ENCODE results near the gene KRTAP3-3.

KRTAP3-3 gene

GRCh38 chr17:40960144-40960543, 33.8 kb downstream of the KRTAP3-3 start:
- ATAC-seq (ENCODE audit: low read depth) (no peak), DNase-seq (ENCODE audit: low spot score in 2 of 2) (no peak)
- H3K4me3 Mint-ChIP-seq = no peak overlapping the region
- peaks cover 1% of the 10 kb centered on the region for H3K9me3 Mint-ChIP-seq
- no peak overlapping the region for H3K27ac Mint-ChIP-seq
- no peaks in the 10 kb centered on the region for H3K36me3 Mint-ChIP-seq
- H3K4me1 Mint-ChIP-seq = peaks cover 6% of the 10 kb centered on the region
- H3K27me3 Mint-ChIP-seq = peaks cover 8% of the 10 kb centered on the region

- H3K27ac Mint-ChIP-seq = no peak overlapping the region
- peaks cover 12% of the 10 kb centered on the region for H3K27me3 Mint-ChIP-seq
- H3K4me3 Mint-ChIP-seq = no peak overlapping the region
- H3K36me3 Mint-ChIP-seq = no peaks in the 10 kb centered on the region
- H3K9me3 Mint-ChIP-seq = peaks cover 1% of the 10 kb centered on the region
- ATAC-seq (ENCODE audit: low read depth) (no peak), DNase-seq (ENCODE audit: low spot score in 2 of 2) (no peak)
- H3K4me1 Mint-ChIP-seq = peaks cover 3% of the 10 kb centered on the region
Observed at GRCh38 chr17:40958086-40958953, 35.6 kb downstream of the KRTAP3-3 start.

- Mint-ChIP-seq H3K9me3 (no peaks in the 10 kb centered on the region), H3K36me3 (no peaks in the 10 kb centered on the region), H3K27me3 (peaks cover 12% of the 10 kb centered on the region), H3K4me3 (no peak overlapping the region), H3K4me1 (peaks cover 3% of the 10 kb centered on the region), H3K27ac (no peak overlapping the region)
- no peak for DNase-seq (ENCODE audit: low spot score in 2 of 2)
- no peak for ATAC-seq (ENCODE audit: low read depth)
Observed at GRCh38 chr17:40956401-40957254, 37.3 kb downstream of the KRTAP3-3 start.

GRCh38 chr17:40953881-40954280, 40.1 kb downstream of the KRTAP3-3 start:
- Mint-ChIP-seq H3K4me3 (no peak overlapping the region), H3K4me1 (no peaks in the 10 kb centered on the region), H3K9me3 (no peaks in the 10 kb centered on the region), H3K27ac (no peak overlapping the region), H3K36me3 (no peaks in the 10 kb centered on the region), H3K27me3 (peaks cover 9% of the 10 kb centered on the region)
- ATAC-seq (ENCODE audit: low read depth) = no peak
- DNase-seq (ENCODE audit: low spot score in 2 of 2) = no peak

GRCh38 chr17:40952661-40953060, 41.3 kb downstream of the KRTAP3-3 start:
- Mint-ChIP-seq H3K9me3 (no peaks in the 10 kb centered on the region), H3K4me1 (no peaks in the 10 kb centered on the region), H3K27ac (no peak overlapping the region), H3K4me3 (no peak overlapping the region), H3K27me3 (peaks cover 11% of the 10 kb centered on the region), H3K36me3 (no peaks in the 10 kb centered on the region)
- no peak for DNase-seq (ENCODE audit: low spot score in 2 of 2)
- no peak for ATAC-seq (ENCODE audit: low read depth)

- peaks cover 11% of the 10 kb centered on the region for H3K27me3 Mint-ChIP-seq
- H3K36me3 Mint-ChIP-seq = no peaks in the 10 kb centered on the region
- no peak for DNase-seq (ENCODE audit: low spot score in 2 of 2)
- no peak overlapping the region for H3K4me3 Mint-ChIP-seq
- no peaks in the 10 kb centered on the region for H3K9me3 Mint-ChIP-seq
- ATAC-seq (ENCODE audit: low read depth) = no peak
- no peaks in the 10 kb centered on the region for H3K4me1 Mint-ChIP-seq
- no peak overlapping the region for H3K27ac Mint-ChIP-seq
Observed at GRCh38 chr17:40952154-40952553, 41.8 kb downstream of the KRTAP3-3 start.

- no peak overlapping the region for H3K4me3 Mint-ChIP-seq
- DNase-seq (ENCODE audit: low spot score in 2 of 2) (no peak), ATAC-seq (ENCODE audit: low read depth) (no peak)
- H3K27ac Mint-ChIP-seq = no peak overlapping the region
- H3K4me1 Mint-ChIP-seq = no peaks in the 10 kb centered on the region
- peaks cover 18% of the 10 kb centered on the region for H3K27me3 Mint-ChIP-seq
- no peaks in the 10 kb centered on the region for H3K36me3 Mint-ChIP-seq
- no peaks in the 10 kb centered on the region for H3K9me3 Mint-ChIP-seq
Observed at GRCh38 chr17:40951011-40951622, 42.8 kb downstream of the KRTAP3-3 start.

GRCh38 chr17:40950176-40950575, 43.8 kb downstream of the KRTAP3-3 start:
- Mint-ChIP-seq H3K27me3 (peaks cover 22% of the 10 kb centered on the region), H3K27ac (no peak overlapping the region), H3K36me3 (no peaks in the 10 kb centered on the region), H3K4me1 (no peaks in the 10 kb centered on the region), H3K4me3 (no peak overlapping the region), H3K9me3 (no peaks in the 10 kb centered on the region)
- ATAC-seq (ENCODE audit: low read depth) (no peak), DNase-seq (ENCODE audit: low spot score in 2 of 2) (no peak)

- DNase-seq (ENCODE audit: low spot score in 2 of 2) (no peak), ATAC-seq (ENCODE audit: low read depth) (no peak)
- Mint-ChIP-seq H3K4me1 (no peaks in the 10 kb centered on the region), H3K27me3 (peaks cover 19% of the 10 kb centered on the region), H3K36me3 (no peaks in the 10 kb centered on the region), H3K4me3 (no peak overlapping the region), H3K9me3 (no peaks in the 10 kb centered on the region), H3K27ac (no peak overlapping the region)
Observed at GRCh38 chr17:40949418-40949817, 44.5 kb downstream of the KRTAP3-3 start.

GRCh38 chr17:40947929-40948328, 46.0 kb downstream of the KRTAP3-3 start:
- ATAC-seq (ENCODE audit: low read depth) (no peak), DNase-seq (ENCODE audit: low spot score in 2 of 2) (no peak)
- H3K9me3 Mint-ChIP-seq = peaks cover 3% of the 10 kb centered on the region
- no peaks in the 10 kb centered on the region for H3K4me1 Mint-ChIP-seq
- H3K36me3 Mint-ChIP-seq = no peaks in the 10 kb centered on the region
- no peak overlapping the region for H3K27ac Mint-ChIP-seq
- H3K4me3 Mint-ChIP-seq = no peak overlapping the region
- H3K27me3 Mint-ChIP-seq = peaks cover 27% of the 10 kb centered on the region

- ATAC-seq (ENCODE audit: low read depth) (no peak), DNase-seq (ENCODE audit: low spot score in 2 of 2) (no peak)
- Mint-ChIP-seq H3K36me3 (peaks cover 2% of the 10 kb centered on the region), H3K27me3 (peaks cover 36% of the 10 kb centered on the region), H3K4me1 (peaks cover 4% of the 10 kb centered on the region), H3K4me3 (no peak overlapping the region), H3K27ac (no peak overlapping the region), H3K9me3 (peaks cover 8% of the 10 kb centered on the region)
Observed at GRCh38 chr17:40945414-40945813, 48.5 kb downstream of the KRTAP3-3 start.

- Mint-ChIP-seq H3K36me3 (peaks cover 2% of the 10 kb centered on the region), H3K27ac (no peak overlapping the region), H3K9me3 (peaks cover 8% of the 10 kb centered on the region), H3K4me1 (peaks cover 4% of the 10 kb centered on the region), H3K27me3 (peaks cover 36% of the 10 kb centered on the region), H3K4me3 (no peak overlapping the region)
- ATAC-seq (ENCODE audit: low read depth) = no peak
- no peak for DNase-seq (ENCODE audit: low spot score in 2 of 2)
Observed at GRCh38 chr17:40944531-40944930, 49.4 kb downstream of the KRTAP3-3 start.

Measured in memory B cell (primary cell).